EL (cell line): ENCODE results near the gene ITGA5.
A peak's percentile ranks its signal among the peaks of the same experiment; 100 is the strongest.

Source experiments
- DNase-seq: peaks from one replicate; pipeline ENCODE4 v3.0.0-alpha.2; 2016

Gene ITGA5

DNA sequence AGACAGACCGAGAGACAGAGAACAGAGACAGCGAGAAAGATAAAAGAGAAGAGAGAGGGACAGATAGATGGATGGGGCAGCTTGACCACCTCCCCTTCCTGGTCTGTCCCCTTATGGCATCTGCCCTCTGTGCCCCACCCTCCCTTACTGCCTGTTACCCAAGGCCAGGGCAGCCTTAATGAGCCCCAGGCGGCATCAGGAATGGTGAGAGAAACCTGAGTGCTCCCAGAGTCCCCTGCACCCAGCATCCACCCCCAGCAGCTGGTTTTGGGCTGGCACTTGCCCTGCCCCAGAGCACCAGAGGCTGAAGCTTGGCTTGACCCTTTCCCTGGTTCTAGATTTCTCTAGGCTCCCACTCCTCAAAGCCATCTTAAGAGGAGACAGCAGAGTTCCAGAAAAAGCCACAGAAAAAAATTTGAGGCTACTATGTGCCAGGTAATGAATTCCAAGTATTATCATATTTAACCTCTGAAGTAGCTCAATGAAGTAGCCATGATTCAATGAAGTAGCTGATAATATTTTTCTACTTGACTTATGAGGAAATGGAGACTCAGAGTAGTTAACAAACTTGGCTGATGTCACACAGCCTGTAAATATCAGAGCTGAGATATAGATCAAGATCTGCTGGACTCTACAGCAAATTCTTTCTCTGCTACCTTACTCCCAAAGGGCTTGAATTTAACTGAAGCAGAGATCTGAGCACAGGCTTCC lies 32.5 kb downstream of the ITGA5 start:
- DNase-seq: no peak

DNA sequence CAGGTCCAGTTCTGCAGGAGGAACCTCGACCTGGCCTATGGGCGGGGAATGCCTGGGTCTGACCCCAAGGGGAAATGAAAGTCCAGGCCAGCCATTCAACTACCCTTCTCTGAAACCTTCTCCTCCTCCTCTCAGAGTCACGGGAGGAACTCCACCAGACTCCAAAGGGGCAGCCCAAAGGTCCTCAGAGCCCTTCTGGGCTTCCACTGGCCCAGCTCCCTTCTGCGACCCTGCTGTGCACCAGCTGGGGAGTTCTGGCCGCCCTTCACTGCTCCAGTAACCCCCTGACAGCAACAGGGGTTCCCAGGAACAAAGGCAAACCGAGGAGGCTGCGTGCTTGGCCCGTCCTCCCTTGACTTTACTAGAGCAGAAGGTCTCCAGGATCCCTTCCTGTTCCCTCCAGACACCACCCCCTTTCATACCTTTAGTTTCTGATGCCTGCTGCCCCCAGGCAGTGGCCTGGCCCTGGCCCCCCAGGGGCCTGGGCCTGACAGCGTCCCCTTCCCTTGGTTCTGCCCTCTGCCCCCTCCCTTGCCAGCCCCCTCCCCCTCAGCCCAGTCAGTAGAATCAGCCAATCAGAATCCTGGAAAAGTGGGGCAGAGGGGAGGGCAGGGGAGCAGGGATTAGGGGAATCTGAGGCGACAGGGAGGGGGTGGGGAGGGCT lies 33.7 kb downstream of the ITGA5 start:
- DNase-seq: no peak

- no peak for DNase-seq
Observed at GRCh38 chr12:54384591-54385041, 34.5 kb downstream of the ITGA5 start, which contains the start of gene ZNF385A. TSS of gene ZNF385A (minus strand) at chr12:54384733. CDS start at chr12:54384514, 219 bp downstream.

- peak; percentile 93 for DNase-seq
Observed at GRCh38 chr12:54383041-54383609, 35.9 kb downstream of the ITGA5 start.

DNA sequence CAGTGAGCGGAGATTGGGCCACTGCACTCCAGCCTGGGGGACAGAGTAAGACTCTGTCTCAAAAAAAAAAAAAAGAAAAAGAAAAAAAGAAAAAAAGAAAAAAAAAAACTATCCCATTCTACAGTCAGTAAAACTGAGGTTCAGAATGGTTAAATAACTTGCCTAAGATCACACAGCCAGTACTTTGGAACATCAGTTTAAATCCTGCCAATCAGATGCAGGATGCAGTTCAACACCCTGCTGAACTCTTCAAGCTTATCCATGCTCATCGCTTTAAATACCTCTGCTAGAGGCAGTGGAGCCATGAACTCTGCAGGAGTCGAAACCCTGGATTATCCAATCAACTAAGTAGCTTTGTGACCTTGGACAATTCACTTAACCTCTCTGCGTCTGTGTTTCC lies 37.9 kb downstream of the ITGA5 start:
- no peak for DNase-seq

DNA sequence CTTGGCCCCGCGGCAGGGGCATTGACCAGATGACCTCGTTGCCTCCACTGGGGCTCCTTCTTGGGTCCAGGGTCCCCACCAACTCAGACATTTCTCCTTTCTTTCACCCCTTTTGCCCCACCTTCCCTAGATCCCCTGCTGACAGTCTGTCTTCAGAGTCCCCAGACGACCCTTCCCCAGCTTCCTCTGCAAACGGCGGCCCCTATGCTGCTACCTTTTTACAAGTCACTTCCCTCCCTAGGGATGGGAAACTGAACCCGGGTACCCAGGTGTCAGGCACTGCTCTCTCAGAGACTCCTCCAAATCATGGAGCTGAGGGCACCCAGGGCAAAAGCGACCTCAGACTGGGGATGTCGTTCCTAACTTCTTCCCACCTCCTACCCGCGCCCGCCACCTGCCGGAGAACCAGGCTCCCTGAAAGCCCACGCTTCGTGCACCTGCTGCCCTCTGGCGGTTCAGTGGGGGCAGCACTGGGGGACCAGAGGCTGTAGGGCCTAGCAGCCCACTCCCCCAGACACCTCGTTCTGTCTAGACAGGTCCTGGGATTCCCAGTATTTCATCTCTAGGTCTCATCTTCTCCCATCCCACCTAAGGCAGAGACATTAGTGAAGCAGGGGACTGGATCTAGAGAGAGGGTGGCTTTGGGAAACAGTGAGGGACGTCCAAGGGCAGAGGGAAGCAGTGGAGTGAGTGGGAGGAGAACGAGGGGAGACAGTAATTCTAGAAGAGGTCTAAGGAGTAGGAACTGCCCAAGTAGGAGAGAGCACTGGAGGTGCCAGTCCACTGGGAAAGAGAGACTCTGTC lies 39.5 kb downstream of the ITGA5 start:
- peak; percentile 89 for DNase-seq

- DNase-seq: peak; percentile 72
Observed at GRCh38 chr12:54378796-54379397, 40.2 kb downstream of the ITGA5 start.

GRCh38 chr12:54377797-54378515 lies 41.1 kb downstream of the ITGA5 start:
- DNase-seq: no peak

GRCh38 chr12:54377007-54377406 lies 42.1 kb downstream of the ITGA5 start:
- DNase-seq: no peak

DNA sequence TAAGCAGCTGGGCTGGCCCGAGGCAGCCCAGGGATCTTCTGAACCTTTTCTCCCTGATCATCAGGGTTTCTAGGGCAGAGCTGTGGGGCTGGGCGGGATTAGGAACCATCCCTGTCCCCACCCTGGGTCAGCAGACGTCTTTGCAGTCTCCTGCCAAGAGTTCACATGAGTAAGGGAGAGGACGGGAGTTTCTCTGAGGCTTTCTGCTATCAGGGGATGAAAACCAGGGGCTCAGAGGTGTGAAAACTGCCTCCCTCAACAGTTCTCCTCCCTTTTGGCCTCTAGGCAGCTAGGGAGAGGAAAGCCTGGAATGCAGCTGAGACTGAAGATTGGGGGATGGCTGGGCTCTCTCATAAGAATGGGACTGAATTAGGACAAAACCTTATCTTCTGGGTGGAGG lies 42.5 kb downstream of the ITGA5 start:
- DNase-seq: no peak

DNA sequence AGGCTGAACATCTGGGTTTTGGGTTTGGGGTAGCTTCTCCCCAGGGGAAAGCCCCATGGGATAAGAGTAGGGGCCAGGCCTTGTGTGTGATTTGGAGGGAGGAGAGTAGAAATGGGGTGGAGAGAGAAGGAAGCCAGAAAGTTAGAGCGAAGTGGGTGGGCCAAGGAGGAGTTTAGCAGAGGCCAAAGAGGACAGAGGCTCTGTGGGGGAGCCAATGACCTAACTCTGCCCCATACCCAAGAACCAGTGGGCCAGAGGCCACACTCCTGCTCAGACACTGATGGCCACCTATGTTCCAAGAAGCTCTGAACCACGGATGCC lies 43.8 kb downstream of the ITGA5 start:
- no peak for DNase-seq

GRCh38 chr12:54374562-54375258 lies 44.4 kb downstream of the ITGA5 start:
- no peak for DNase-seq

GRCh38 chr12:54373649-54374561 lies 45.2 kb downstream of the ITGA5 start:
- no peak for DNase-seq

DNA sequence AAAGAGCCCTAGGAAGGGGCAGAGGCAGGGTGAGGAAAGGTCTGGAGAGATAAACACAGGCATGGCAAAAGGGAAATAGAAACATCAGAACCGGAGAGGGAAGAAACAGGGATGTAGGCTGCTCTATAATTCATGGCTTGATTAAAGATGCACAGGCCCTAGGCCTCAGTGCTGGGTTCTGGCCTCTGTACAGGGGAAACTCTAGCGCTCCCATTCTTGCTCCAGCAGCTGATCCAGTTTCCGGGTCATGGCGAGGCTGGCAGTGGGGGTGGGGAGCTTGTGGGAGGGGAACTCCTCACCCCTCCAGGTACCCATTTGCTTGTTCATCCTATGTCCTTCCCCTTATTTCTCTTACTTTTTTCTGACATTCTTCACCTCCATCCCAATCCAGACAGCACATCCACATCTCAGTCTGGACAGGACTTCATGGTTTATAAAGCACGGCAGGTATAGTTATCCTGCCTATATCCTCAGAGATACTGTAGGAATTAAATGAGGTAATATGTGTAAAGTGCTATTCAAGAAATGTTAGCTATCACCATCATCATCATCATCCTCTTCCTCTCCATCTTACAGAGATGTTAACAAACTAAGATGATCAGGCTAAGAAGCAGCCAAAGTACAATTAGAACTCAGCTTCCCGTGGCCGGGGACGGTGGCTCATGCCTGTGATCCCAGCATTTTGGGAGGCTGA lies 46.8 kb downstream of the ITGA5 start:
- DNase-seq: no peak

GRCh38 chr12:54371328-54372112 lies 47.5 kb downstream of the ITGA5 start:
- no peak for DNase-seq

DNA sequence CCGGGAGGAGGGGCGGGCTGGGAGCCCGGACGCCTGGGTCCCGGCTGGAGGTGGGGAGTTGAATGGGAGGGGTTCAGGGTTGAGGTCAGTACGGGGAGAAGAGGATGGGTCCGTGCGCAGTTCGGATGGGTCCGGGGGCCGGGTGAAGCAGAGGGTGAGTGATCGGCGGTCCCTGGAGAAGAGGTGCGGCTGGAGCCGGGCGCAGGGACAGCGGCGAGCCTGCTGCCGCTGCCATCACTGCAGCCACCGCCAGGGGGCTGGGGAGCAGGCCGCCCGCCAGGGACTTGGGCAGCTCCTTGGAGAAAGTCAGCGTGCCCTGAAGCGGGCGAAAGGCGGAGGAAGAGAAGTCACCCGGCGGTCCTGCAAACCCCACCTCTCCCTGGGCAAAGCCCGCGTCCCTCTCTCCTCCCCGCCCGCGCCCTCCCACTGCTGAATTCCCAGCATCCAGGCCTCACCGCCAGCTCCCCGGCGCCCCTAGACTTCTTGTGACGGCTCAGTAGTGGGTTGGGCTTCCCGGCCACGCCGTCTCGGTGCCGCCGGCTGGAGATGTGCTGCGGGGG lies 48.8 kb downstream of the ITGA5 start:
- DNase-seq: peak; percentile 92

- no peak for DNase-seq
Observed at GRCh38 chr12:54369597-54370131, 49.4 kb downstream of the ITGA5 start.
